ENCODE results near the gene CKS1B.

The CKS1B gene

GRCh38 chr1:154988058-154988954 lies 13.8 kb downstream of the CKS1B start:
- no peak for DNase-seq

- DNase-seq = no peak
Measured at GRCh38 chr1:154989195-154989860, 14.8 kb downstream of the CKS1B start.

- no peak for DNase-seq
Measured at GRCh38 chr1:154990276-154990675, 15.8 kb downstream of the CKS1B start.

- DNase-seq = no peak
Measured at GRCh38 chr1:154992721-154993571, 18.5 kb downstream of the CKS1B start.

- DNase-seq = no peak
Measured at GRCh38 chr1:154993572-154994268, 19.2 kb downstream of the CKS1B start, which contains the start of gene LENEP. Gene LENEP (plus strand): TSS chr1:154993586. CDS start chr1:154993608, 22 bp downstream.

GRCh38 chr1:154994269-154994587 lies 19.7 kb downstream of the CKS1B start:
- no peak for DNase-seq

GRCh38 chr1:154994591-154994990 lies 20.1 kb downstream of the CKS1B start:
- DNase-seq = no peak

GRCh38 chr1:154995301-154995983 lies 21.0 kb downstream of the CKS1B start:
- DNase-seq = peak; percentile 20

- DNase-seq = no peak
Measured at GRCh38 chr1:154996966-154997701, 22.7 kb downstream of the CKS1B start.

- no peak for DNase-seq
Measured at GRCh38 chr1:154998201-154998780, 23.8 kb downstream of the CKS1B start.

GRCh38 chr1:154998818-154999570 lies 24.5 kb downstream of the CKS1B start:
- no peak for DNase-seq

GRCh38 chr1:154999571-155000410 lies 25.3 kb downstream of the CKS1B start:
- no peak for DNase-seq

GRCh38 chr1:155000411-155000725 lies 25.9 kb downstream of the CKS1B start:
- DNase-seq = no peak

GRCh38 chr1:155000726-155001424 lies 26.4 kb downstream of the CKS1B start:
- DNase-seq = peak; percentile 65

- DNase-seq = no peak
Measured at GRCh38 chr1:155001425-155001674, 26.9 kb downstream of the CKS1B start.

- DNase-seq = peak; percentile 97
Measured at GRCh38 chr1:155001675-155002463, 27.4 kb downstream of the CKS1B start.

- no peak for DNase-seq
Measured at GRCh38 chr1:155002464-155003226, 28.2 kb downstream of the CKS1B start, which contains the start of gene ZBTB7B. Gene ZBTB7B (plus strand): TSS chr1:155002802. CDS start chr1:155014661, 11,859 bp downstream.
